GM21723 (cell line): ENCODE measurements around the gene ARSJ.

Experiments used
- ATAC-seq: cut with Tn5 transposase; IDR thresholded peaks from one replicate; pipeline ENCODE4 v1.9.1; 2021; ENCODE audit warnings: mild to moderate bottlenecking, moderate library complexity; ENCODE audit not compliant: unreplicated experiment

Gene ARSJ

DNA sequence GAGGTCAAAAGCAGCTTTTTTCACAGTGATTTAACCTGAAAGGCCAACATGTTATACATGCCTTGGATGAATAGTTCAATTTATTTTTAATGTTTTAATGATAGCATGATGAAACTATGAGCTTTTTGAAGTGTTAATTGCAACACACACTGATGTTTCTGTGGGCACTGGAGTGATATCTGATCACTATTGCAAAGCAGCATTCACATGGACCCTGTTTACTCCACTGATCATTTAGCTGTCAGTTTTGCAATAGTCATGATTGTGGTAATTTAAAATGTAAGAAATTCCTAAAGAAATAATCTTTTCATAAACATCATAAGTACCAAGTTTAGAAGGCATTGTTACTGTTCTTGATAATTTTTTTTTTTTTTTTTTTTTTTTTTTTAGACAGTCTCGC lies 74.1 kb downstream of the ARSJ start:
- no peak for ATAC-seq

DNA sequence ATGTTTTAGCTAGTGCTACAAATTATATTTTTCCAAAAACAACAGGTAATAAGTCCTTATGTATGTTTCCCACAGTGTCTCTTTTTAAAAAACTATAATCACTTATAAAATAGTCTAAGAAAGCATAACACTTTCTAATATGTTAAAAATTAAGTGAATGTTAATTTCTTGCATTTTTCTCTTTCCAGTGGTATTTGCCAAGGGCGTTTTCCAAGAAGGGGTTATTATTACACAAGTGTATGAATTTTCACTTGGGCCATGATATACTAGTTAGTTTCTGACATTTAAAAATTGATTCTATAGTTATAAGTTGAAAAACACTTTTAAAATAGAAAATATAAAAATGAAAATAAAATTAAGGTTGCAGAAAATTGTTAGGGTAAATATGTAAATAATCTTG lies 74.6 kb downstream of the ARSJ start:
- no peak for ATAC-seq

DNA sequence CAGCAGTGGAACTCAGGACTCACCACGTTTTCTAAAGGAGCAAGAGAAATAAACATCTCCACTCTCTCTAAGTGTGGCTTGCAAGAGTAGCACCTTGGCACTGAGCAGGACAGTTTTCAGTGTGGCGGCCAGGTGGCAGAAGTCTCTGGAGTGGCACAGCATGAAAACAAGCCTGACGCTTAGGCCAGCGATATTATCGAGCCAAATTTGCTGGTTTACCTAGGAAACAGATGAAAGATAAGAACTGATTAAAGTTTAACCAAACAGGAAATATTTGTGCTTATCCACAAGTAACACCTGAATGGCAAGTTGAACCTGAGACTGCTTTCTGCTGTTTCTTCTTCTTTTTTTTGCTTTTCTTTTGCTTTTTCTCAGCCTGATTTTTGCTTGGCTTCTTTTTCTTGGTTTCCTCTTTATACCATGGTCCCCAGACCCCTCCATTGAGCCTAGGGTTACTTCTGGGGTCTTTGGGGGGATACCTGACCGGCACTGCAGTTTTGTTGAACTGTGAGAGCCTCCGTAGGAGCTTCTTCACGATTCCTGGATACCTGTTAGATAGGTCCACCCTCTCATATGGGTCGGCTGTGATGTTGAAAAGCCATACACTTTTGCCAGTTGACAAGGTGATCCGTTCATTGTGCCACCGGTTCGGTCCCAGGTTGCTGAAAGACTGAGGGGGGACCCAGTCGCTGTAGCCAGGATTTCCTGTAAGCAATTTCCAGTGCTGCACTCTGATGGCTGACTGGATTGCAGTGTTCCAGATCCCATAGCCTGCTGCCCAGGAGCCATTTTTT lies 77.3 kb downstream of the ARSJ start:
- ATAC-seq = no peak

DNA sequence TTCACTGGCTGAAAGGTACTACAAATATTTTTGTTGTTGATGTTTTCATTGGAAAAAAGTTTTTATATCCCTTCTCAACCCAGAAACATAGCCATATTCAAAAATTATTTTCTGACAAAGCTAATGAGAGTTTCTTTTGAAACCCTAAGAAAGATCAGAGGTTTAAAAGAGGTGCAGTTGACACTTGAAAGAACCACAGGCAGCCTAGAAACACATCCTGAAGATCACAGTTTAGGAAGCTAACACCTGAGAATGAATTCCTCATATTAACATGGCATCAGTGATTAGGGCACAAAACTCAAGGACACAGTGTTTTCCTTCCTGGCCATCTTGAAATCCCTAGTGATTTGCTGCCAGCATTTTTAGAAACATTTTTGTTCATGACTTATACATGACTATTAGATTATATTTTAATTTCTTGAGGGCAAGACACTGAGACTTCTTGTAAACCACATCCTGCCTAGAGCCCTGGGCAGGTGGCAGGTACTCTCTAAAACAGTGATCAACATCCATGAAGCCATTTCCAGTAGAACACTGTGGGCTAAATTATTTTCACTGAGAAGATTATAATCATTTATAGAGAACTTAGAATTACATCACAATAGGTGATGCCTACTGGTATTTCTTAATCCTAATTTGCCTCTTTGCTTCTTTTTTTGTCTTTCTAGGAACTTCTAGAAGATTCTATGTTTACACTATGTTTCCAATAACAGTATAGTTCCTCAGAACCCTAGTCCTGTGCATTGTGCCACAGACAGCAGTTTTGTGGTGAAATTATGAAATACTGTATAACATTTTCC lies 80.0 kb downstream of the ARSJ start:
- peak; percentile 96 for ATAC-seq

DNA sequence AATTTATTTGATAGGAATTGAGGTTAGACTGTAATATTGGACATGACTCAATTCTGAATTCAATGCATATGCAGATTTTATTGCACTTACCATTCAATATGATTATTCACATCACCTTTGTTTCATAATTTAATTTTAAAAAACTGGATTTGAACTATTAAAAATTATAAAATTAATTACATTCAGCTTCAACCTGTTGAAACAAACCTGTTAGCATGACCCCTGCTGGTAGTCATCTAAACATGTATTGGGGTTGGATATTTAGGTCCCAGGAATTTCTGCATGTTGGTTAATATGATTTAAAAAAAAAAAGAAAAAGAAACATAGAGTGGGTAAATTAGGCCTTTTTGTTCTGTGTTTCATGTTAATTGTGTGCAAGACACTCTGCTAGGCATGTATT lies 85.9 kb downstream of the ARSJ start:
- no peak for ATAC-seq

DNA sequence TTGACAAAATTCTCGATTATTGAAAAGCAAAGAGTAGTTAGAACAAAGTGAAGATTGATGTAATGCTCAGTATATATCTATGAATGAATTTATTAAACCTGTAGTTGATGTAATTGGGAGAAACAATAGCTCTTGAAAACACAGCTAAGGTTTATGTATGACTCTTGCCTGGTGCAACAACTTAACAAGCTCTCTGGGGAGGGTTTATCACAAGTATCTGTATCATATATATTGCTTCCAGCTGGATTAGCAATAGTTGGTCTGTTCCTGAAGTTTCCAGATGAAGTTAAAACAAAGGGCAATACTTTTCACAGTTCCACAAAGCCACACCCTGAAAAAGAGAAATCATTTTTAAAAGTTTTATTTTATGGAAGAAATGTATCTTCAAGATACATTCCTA lies 91.4 kb downstream of the ARSJ start:
- no peak for ATAC-seq

DNA sequence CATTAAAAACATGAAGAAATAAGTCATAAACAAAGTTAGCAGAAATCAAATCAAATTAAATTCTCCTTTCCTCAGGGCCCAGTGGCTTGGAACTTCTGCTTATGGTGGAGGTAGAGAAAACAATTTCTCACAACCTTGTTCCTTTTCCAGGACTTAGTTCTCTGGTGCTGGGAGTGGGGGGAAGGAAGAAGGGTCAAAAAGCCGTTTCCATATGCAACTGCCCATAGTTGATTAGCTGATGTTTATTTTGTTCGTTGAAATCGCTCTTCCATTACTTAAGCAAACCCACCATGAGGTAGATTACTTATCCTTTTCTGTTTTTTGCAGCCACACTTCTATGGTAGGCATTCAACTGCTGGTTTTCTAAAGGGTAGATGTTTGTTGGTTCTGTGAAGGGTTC lies 94.2 kb downstream of the ARSJ start:
- ATAC-seq = no peak

DNA sequence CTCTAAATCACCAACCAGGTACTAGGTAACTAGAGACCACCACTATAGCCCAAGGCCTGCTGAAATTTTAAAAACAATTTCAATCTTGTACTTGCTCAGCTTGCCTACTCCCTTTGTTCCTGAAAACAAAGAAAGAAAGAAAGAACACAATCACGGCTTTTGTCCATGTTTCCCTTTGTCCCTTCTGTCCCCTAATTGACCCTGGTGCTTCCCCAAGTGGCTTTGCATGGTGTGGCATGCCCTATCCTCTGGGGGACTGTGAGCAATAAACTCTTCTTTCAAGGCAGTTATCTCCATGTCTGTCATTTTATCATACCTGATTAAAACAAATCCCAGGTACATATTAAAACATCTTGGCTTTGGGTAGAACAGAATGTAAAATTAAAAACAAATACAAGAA lies 94.8 kb downstream of the ARSJ start:
- no peak for ATAC-seq

DNA sequence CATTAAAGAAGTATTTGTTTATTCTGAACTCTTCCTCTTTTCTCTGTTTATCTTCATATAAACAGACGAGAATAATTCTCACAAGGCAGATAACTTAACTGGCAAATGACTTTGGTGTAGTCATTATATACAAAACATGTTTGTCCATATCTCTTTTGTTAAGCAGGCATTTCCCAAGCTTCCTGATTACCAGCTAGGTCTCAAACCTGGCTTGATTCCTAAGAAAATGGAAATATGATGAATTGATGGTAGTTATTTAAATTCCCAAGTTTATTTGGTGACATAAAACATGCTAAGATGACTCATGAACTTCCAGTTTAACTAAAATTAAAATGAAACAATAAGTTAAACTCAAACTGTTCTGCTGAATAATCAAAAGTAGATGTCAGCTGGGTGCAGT lies 96.8 kb downstream of the ARSJ start:
- no peak for ATAC-seq

DNA sequence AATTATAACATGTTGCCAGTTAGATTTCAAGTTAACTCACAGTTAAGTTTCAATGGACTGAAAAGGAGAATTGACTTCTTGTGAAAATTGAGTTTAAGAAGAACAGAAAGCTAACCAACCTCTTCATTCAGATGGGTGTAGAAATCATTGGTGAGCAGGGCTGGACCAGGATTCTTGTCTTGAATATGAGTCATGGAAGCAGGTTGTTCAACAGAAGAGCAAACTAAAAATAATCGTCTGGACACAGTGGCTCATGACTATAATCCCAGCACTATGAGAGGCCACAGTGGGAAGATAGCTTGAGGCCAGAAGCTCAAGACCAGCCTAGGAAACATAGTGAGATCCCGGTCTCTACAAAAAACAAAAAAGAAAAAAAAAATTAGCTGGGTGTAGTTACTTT lies 98.2 kb downstream of the ARSJ start:
- ATAC-seq = no peak

DNA sequence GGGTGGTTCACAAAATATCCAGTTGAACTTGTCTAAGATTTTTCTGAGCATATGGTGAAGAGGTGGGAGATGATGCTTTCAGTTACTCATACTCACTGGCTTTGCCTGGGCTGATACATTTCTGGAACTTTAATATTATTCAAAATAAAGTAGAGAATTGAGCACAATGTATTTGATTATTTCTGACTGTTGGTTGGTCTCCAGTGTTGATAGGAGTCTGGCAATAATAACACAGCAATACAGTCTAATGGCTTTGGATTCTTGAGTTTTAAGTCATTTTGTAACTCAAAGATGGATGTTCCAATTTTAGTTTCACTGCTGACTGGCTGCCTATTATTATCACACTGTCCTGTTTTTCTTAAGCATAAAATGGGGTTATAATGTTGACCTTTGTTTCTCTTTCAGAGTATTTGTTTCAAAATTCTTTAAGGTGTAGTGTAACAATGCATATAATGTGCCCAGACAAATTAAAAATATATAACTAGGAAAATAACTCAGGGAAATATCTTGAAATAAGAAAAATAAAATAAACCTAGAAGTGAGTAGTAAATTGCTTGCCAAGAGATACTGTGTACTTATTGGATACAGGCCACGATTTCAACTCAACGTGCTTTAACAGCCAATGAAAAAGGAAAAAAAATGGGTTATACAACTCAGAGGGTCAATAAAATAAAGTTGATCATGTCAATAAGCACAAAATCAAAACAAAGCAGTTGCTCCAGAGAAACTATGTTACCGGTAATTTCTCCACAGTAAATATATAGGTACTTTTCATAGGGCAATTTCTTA lies 99.0 kb downstream of the ARSJ start:
- no peak for ATAC-seq

DNA sequence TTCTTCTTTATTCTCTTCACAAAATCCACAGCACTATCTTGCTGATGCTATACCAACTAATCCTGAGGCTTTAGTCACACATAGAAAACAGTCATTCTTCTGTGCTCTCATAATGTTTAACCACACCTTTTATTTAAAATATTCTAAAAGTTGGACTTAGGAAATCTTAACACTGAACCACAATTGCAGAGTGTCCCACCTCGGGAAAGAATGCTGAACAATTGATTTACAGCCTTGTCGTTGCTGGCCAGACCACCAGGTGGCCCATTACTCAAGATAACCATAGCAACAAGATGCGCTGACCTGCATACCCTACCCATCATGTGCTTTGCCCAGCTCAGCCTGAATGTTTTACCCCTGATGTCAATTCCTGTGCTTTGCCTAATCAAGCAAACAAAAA lies 100.8 kb downstream of the ARSJ start:
- no peak for ATAC-seq

DNA sequence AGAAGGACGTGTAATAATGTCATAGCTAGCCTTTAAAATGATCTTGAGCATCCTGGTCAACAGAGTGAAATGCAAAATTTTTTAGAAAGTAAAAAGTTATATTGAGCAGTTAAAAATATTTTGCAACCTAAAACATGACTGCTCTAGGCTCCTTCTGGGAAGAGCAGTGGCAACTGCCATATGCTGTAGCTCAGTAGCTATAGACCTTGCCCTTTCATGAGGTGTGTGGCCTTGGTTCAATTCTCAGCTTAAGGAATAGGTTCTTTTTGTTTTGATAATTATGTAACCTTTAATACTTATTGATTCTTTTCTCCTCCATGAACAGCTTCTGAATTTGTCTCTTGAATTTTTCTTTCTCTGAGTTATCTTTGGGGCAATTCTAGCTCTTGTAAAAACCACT lies 105.0 kb downstream of the ARSJ start:
- no peak for ATAC-seq

DNA sequence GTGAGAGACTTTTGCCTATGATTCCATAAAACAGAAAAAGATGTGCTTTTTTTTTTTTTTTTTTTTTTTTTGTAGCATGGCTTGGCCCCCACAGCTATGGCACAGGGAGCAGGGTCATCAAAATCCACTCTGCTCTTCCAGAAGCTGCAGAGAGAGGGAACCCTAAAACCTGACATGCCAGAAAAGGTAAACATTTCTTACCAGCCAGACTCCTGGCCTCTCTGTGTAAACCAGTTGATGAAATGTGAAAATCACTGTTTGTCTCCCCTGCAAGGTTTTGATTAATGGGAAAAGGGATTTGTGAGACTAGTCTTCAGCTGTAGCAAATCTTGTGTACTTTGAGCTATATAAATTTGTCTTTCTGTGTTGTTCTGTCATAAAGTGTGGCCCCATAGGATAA lies 105.9 kb downstream of the ARSJ start:
- ATAC-seq = no peak

DNA sequence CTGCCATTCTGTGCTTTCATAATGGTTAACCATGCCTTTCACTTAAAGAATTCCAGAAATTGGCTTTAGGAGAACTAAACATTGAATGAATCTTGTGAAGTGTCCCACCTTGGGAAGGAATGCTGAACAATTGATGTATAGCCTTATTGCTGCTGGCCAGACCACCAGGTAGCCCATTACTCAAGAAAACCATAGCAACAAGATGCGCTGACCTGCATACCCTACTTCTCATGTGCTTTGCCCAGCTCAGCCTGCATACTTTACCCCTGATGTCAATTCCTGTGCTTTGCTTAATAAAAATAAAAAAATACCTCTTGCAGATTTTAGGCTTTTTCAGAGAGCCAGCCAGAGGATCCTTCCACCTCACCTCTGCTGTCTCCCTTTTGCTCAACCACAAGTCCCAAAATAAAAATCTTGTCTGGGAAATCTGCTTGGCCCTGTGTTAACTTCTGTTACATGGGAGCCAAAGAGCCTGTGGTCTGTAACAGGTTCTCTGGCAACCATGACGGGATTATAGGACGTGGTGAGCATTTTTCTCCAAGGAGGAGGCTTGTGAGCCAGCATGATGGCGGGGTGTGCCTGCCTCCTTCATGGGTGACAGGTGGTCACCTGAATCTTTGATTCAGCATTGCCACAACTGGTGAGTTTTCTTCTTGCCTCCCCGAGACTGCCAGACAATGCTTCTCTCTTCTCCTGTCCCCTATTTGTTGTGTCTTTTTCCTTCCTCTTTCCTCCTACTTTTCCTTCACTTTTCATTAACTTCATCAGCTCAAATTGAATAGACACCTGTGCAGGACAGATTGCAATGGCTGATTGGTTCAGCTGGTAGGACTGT lies 106.8 kb downstream of the ARSJ start:
- no peak for ATAC-seq

DNA sequence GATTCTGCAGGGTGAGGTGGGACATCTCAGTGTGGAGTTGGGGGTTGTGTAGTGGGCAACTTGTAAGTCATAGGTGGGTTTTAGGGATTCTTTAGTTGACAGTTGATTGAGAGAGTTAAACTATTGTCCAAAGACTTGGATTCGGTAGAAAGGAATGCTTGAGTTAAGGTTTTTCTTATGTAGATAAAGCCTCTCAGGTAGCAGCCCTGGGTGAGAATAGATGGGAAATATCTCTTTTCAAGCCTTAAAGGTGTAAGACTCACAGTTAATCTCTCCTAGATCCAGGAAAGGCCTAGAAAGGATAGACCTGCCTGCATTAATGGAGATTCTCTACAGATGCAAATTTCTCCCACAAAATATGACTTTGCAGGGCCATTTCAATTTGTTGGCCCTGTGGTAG lies 108.4 kb downstream of the ARSJ start:
- ATAC-seq = no peak

DNA sequence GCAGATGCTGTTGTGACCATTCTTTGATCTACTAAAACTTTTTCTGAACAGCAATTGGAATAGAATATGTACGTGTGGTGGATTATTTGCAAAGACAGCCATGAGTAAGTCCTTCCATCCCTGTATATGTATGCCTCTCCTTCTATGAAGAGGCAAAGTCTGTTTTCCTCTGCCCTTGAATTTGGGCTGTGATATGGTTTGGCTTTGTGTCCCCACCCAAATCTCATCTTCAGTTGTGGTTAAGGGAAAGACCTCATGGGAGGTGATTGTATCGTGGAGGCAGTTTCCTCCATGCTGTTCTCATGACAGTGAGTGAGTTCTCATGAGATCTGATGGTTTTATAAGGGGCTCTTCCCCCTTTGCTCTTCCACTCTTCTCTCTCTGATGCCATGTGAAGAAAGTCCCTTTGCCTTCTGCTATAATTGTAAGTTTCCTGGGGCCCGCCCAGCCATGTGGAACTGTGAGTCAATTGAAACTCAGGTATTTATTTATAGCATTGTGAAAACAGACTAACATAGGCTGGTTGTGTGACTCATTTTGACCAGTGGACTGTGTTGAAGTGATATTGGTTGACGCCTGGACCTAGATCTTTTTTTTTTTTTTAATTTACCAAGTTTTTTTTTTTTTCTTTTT lies 109.6 kb downstream of the ARSJ start:
- ATAC-seq = peak; percentile 90

DNA sequence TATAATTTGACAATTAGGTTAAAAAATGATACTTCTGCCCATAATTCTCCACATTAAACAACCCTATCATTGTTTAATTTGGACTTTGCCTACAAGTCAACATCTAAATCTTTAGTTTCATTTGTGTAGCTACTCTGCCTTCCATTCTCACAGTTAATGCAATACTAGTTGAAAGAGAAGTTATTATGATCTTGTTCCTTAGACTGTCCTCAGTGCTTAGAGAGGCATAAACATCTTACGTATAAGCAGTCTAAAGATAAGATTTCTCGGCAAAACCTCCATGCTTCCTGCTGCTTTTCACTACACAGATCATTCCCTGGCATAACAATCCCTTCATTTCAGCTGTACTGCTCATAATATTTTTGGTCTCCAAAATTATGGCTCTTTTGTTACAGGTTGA lies 112.8 kb downstream of the ARSJ start:
- ATAC-seq = no peak

DNA sequence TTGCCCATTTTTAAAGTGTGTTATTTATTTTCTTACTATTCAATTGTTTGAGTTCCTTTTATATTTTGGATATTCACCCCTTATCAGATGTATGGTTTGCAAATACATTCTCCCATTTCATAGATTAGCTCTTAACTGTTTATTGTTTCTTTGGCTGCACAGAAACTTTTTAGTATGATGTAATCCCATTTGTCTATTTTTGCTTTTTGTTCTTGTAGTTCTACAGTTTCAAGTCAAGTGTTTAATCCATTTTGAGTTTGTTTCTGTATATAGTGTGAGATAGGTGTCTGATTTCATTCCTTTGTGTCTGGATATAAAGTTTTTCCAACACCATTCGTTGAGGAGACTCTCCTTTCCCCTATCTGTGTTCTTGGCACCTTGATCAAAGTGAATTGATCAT lies 120.5 kb downstream of the ARSJ start:
- no peak for ATAC-seq

DNA sequence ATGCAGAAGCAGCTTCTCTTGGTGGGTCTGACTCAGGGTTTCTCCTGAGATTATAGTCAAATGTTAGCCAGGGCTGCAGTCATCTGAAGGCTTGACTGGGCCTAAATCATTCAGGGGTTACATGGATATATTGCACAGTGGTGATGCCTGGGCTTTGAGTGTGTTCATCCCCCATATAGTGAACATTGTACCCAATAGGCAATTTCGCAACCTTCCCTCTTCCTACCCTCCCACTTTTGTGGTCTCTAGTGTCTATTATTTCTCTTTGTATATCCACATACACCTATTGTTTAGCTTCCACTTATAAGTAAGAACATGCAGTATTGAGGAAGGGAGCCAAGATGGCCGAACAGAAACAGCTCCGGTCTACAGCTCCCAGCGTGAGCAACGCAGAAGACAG lies 127.6 kb downstream of the ARSJ start:
- ATAC-seq = no peak
